ENCODE results near the gene PDE4D.

DNA sequence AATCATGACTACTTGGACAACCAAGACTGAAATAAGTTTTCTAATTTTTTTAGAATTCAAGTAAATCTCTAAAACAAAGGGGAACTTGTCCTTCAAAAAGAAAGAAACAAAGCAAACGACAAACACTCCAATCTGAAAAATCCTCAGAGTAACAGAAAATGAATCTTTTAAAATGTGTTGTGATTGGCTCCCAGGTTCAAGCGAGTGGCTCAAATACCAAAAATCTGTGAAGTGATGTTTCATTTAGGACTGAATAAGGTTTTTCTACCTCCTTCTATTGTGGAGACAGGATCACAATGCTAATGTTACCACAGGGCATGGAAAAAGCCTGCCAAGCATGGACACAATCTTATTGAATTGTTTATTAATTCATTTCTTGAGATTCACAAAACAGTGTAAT is 895.0 kb downstream of the PDE4D start:
- TF ChIP-seq, protein P1, sequence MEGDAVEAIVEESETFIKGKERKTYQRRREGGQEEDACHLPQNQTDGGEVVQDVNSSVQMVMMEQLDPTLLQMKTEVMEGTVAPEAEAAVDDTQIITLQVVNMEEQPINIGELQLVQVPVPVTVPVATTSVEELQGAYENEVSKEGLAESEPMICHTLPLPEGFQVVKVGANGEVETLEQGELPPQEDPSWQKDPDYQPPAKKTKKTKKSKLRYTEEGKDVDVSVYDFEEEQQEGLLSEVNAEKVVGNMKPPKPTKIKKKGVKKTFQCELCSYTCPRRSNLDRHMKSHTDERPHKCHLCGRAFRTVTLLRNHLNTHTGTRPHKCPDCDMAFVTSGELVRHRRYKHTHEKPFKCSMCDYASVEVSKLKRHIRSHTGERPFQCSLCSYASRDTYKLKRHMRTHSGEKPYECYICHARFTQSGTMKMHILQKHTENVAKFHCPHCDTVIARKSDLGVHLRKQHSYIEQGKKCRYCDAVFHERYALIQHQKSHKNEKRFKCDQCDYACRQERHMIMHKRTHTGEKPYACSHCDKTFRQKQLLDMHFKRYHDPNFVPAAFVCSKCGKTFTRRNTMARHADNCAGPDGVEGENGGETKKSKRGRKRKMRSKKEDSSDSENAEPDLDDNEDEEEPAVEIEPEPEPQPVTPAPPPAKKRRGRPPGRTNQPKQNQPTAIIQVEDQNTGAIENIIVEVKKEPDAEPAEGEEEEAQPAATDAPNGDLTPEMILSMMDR (IDR thresholded peaks at IDR 0.05) = no peak
- TF ChIP-seq EZH2 (IDR thresholded peaks at IDR 0.05; ENCODE audit: borderline replicate concordance, insufficient read depth, low read depth, low read length, poor library complexity, severe bottlenecking) = no peak
